H54 (cell line): ENCODE data around the gene FAM124A.

Source experiments
- DNase-seq: peaks from one replicate; pipeline ENCODE4 v3.0.0; 2011; ENCODE audit warnings: low spot score, mixed read lengths; ENCODE audit not compliant: insufficient read length
- FAIRE-seq: peaks from 3 replicates; lab custom pipeline; 2011; peaks lifted over from hg19 to GRCh38; lab: Jason Lieb, UNC
- POLR2A ChIP-seq: IDR thresholded peaks from 2 replicates; pipeline ENCODE4 v1.6.1; 2011; ENCODE audit warnings: low read depth, mild to moderate bottlenecking, low read length

Gene FAM124A

GRCh38 chr13:51327961-51328360, 105.8 kb downstream of the FAM124A start:
- FAIRE-seq (no peak), DNase-seq (no peak)
- TF ChIP-seq POLR2A = no peak

- TF ChIP-seq POLR2A = no peak
- FAIRE-seq = no peak
- no peak for DNase-seq
Observed at GRCh38 chr13:51328488-51328887, 106.3 kb downstream of the FAM124A start.

GRCh38 chr13:51329606-51330005, 107.4 kb downstream of the FAM124A start:
- DNase-seq (no peak), FAIRE-seq (no peak)
- TF ChIP-seq POLR2A = no peak

GRCh38 chr13:51330791-51331190, 108.6 kb downstream of the FAM124A start:
- TF ChIP-seq POLR2A = no peak
- FAIRE-seq = no peak
- DNase-seq = no peak

- FAIRE-seq (no peak), DNase-seq (no peak)
- no peak for TF ChIP-seq POLR2A
Observed at GRCh38 chr13:51331354-51331861, 109.2 kb downstream of the FAM124A start.

- no peak for TF ChIP-seq POLR2A
- DNase-seq = no peak
- FAIRE-seq = no peak
Observed at GRCh38 chr13:51332566-51333361, 110.6 kb downstream of the FAM124A start.

- DNase-seq = no peak
- no peak for FAIRE-seq
- TF ChIP-seq POLR2A = no peak
Observed at GRCh38 chr13:51333421-51333820, 111.2 kb downstream of the FAM124A start.

GRCh38 chr13:51333826-51334225, 111.6 kb downstream of the FAM124A start:
- no peak for TF ChIP-seq POLR2A
- no peak for DNase-seq
- FAIRE-seq = no peak
